ENCODE data around the gene CNOT3. TPM values are rescaled to one million over a fixed set of nuclear protein-coding genes. Genes with fewer than 3 reads are reported as not detected.
"Not testable (repeated sequence)": the region's sequence is repeated elsewhere in the genome, so short reads cannot be mapped to it uniquely, and the experiment has no call there.

CNOT3 gene
- total RNA-seq, 1 donor from 2014 or later, result 67.5 TPM

DNA sequence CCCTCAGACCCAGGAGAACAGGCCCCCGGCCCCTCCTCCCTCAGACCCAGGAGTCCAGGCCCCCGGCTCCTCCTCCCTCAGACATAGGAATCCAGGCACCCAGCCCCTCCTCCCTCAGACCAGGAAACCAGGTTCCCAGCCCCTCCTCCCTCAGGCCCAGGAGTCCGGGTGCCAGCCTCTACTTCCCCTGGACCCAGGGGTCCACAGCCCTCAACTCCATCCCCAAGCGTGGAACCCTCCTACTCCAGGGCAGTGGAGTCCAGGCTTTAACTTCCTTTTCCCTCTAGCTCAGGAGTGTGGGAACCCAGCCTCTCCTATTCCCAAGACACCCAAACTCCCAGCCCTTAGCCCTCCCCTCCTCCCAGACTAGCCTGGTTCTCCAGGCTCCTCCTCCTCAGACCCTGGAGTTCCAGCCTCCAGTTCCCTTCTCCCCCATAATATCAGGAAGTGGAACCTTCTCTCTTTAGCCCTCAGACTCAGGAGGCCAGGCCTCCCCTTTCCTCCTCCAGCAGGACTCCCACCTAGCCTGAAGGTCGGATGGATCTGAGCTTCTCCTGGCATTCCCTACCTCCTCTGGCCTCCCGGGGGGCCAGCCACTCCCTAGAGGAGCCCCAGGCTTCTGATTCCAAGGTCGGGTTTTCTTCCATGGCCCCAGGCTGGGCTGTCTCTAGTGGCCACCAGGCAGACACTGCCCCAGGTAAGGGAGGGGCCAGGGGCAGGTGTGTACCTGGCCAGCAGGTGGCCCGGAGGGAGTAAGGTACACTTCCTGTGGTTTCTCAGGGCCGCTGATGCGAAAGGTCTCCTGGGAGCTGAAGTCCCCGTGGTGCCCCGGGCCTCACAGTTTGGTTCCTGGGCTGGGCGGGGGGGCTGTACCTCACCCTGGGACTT lies 35.2 kb downstream of the CNOT3 start, which contains the start of gene TMC4:
TMC4 (minus strand) TSS at position 690 of the 888 bp plus-strand sequence; CDS start at position 647, 43 bp downstream.
- no peak for DNase-seq (ENCODE audit: low spot score)
- Mint-ChIP-seq H3K27me3 (ENCODE audit: low read depth) (no peaks in the 10 kb centered on the region), H3K4me3 (ENCODE audit: low read depth) (no peak within 1 kb of the TSS), H3K4me1 (ENCODE audit: low read depth) (no peaks in the 10 kb centered on the region), H3K27ac (no peak within 1 kb of the TSS), H3K9me3 (no peaks in the 10 kb centered on the region), H3K36me3 (ENCODE audit: low read depth) (peaks cover 5% of the 10 kb centered on the region)
- intact Hi-C loops (cut with micrococcal nuclease), result no loop called here

DNA sequence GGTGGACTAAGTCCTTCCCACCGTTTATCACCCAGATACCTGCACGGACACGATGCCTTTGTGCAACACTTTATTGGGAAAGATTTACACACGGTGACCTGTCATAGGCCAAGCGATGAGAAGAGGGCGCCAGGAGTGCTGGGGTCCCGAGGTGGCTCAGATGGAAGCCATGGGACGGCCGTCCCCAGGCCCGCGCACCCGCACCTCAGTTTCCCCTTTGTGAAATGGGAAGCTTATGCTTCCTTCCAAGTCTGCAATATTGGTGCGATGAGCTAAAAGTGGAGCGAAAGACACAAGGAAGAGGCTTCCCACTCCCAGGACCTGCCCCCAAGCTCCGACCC lies 35.8 kb downstream of the CNOT3 start:
- DNase-seq (ENCODE audit: low spot score), result no peak
- Mint-ChIP-seq H3K4me3 (ENCODE audit: low read depth) (no peak overlapping the region), H3K4me1 (ENCODE audit: low read depth) (no peaks in the 10 kb centered on the region), H3K27ac (no peak overlapping the region), H3K9me3 (no peaks in the 10 kb centered on the region), H3K27me3 (ENCODE audit: low read depth) (no peaks in the 10 kb centered on the region), H3K36me3 (ENCODE audit: low read depth) (peaks cover 9% of the 10 kb centered on the region)
- intact Hi-C loops (cut with micrococcal nuclease), result no loop called here

GRCh38 chr19:54173951-54174834 lies 36.6 kb downstream of the CNOT3 start:
- intact Hi-C loops (cut with micrococcal nuclease), result no loop called here
- DNase-seq (ENCODE audit: low spot score), result no peak
- Mint-ChIP-seq H3K4me3 (ENCODE audit: low read depth) (no peak overlapping the region), H3K4me1 (ENCODE audit: low read depth) (no peaks in the 10 kb centered on the region), H3K27ac (no peak overlapping the region), H3K27me3 (ENCODE audit: low read depth) (no peaks in the 10 kb centered on the region), H3K36me3 (ENCODE audit: low read depth) (peaks cover 18% of the 10 kb centered on the region), H3K9me3 (no peaks in the 10 kb centered on the region)

GRCh38 chr19:54178581-54179261 lies 41.2 kb downstream of the CNOT3 start:
- no peak for DNase-seq (ENCODE audit: low spot score)
- Mint-ChIP-seq H3K4me3 (ENCODE audit: low read depth) (no peak overlapping the region), H3K36me3 (ENCODE audit: low read depth) (peaks cover 44% of the 10 kb centered on the region), H3K27me3 (ENCODE audit: low read depth) (no peaks in the 10 kb centered on the region), H3K4me1 (ENCODE audit: low read depth) (peaks cover under 1% of the 10 kb centered on the region), H3K9me3 (no peaks in the 10 kb centered on the region), H3K27ac (no peak overlapping the region)
- intact Hi-C loops (cut with micrococcal nuclease), result no loop called here

DNA sequence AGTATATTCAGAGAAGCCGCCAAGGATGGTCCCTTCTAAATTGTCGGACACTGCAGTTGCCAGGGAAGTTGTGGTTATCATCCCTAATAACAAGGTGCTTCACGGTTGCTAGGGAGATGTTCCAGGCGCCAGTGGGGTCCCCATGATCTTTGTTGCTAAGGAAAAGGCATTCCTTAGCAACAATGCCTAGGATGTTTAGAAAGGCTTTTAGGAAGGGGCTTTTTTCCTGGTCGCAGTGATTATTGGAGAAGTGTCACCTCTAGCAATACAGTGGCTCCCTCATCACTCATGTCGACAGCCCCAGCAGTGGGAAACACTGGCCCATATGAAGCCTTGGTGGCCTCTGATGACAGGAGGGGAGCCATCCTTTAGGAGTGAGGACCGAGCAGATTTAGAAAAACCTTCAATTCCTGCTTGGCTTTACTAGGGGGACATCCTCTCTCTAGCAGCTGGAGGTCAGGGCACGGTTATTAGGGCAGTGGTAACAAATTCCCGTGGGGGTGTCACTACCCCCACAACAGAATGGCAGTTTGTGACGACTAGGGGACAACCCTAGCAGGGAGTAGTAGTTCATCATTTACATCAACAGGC lies 41.8 kb downstream of the CNOT3 start:
- Mint-ChIP-seq H3K9me3 (no peaks in the 10 kb centered on the region), H3K36me3 (ENCODE audit: low read depth) (peaks cover 51% of the 10 kb centered on the region), H3K27me3 (ENCODE audit: low read depth) (no peaks in the 10 kb centered on the region), H3K4me3 (ENCODE audit: low read depth) (no peak overlapping the region), H3K27ac (no peak overlapping the region), H3K4me1 (ENCODE audit: low read depth) (peaks cover 4% of the 10 kb centered on the region)
- DNase-seq (ENCODE audit: low spot score), result no peak
- intact Hi-C loops (cut with micrococcal nuclease), result no loop called here

DNA sequence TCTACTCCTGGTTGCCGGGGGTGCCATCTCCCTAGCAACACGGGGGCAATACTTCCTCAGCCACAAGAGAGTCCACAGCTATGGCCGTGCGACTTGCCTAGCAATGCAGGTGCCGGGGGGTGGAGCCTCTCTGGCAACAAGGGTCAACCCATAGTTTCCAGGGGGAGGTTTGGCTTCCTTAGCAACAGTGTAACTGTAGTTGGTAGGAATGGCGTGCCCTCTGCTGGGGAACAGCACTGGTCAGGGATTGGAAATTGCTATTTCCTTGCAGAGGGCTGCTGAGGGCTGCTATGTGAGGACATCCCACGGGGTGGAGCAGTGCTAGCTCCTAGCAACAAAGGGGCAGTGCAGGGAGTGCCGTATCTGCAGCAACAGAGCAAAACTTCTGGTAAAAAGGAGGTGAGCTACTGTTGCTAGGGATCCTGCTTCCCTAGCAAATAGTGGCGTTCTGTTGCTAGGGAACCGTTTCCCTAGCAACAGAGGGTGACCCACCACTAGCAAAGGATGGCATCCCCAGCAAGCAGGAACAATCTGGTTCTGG lies 42.4 kb downstream of the CNOT3 start:
- H3K9me3 Mint-ChIP-seq, result no peaks in the 10 kb centered on the region
- H3K27ac Mint-ChIP-seq, result no peak overlapping the region
- DNase-seq (ENCODE audit: low spot score), result no peak
- peaks cover 4% of the 10 kb centered on the region for H3K4me1 Mint-ChIP-seq (ENCODE audit: low read depth)
- peaks cover 51% of the 10 kb centered on the region for H3K36me3 Mint-ChIP-seq (ENCODE audit: low read depth)
- intact Hi-C loops (cut with micrococcal nuclease), result no loop called here
- H3K27me3 Mint-ChIP-seq (ENCODE audit: low read depth), result no peaks in the 10 kb centered on the region
- no peak overlapping the region for H3K4me3 Mint-ChIP-seq (ENCODE audit: low read depth)

DNA sequence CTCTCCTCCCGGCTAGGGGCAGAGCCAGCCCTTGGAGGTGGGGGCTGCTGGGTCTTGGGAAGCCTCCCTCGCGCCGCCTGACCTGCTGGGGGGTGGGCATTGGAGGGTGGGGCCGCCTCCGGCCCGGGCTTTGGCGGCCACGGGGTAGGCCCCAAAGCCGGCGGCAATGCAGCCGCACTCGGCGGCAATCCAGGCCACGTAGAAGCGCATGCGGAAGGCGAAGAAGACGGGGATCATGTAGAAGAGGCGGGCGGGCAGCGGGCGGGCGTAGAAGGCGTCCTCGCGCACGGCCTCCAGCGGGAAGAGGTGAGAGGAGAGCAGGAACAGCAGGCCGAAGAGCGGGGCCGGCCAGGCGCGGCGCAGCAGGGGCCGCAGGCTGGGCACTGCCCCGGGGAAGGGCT lies 43.1 kb downstream of the CNOT3 start:
- no peak for DNase-seq (ENCODE audit: low spot score)
- Mint-ChIP-seq H3K27me3 (ENCODE audit: low read depth) (no peaks in the 10 kb centered on the region), H3K4me3 (ENCODE audit: low read depth) (no peak overlapping the region), H3K27ac (no peak overlapping the region), H3K36me3 (ENCODE audit: low read depth) (peaks cover 57% of the 10 kb centered on the region), H3K9me3 (no peaks in the 10 kb centered on the region), H3K4me1 (ENCODE audit: low read depth) (peaks cover 7% of the 10 kb centered on the region)
- intact Hi-C loops (cut with micrococcal nuclease), result no loop called here

DNA sequence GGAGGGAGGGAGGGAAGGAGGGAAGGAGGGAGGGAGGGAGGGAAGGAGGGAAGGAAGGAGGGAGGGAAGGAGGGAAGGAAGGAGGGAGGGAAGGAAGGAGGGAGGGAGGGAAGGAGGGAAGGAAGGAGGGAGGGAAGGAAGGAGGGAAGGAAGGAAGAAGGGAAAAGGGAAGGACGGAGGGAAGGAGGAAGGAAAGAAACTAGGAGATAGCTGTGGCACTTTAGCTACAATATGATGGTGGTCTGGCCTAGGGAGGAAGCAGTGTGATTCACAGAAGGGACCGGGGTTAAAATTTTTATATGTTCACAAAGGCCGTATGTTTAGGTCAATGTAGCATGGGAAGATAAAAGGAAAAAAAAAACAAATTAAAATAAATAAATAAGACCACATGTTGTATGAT lies 44.3 kb downstream of the CNOT3 start:
- peaks cover 62% of the 10 kb centered on the region for H3K36me3 Mint-ChIP-seq (ENCODE audit: low read depth)
- DNase-seq (ENCODE audit: low spot score); H3K27ac Mint-ChIP-seq; intact Hi-C loops (cut with micrococcal nuclease); H3K4me3 Mint-ChIP-seq (ENCODE audit: low read depth); H3K4me1 Mint-ChIP-seq (ENCODE audit: low read depth); H3K9me3 Mint-ChIP-seq; H3K27me3 Mint-ChIP-seq (ENCODE audit: low read depth): not testable (repeated sequence)

DNA sequence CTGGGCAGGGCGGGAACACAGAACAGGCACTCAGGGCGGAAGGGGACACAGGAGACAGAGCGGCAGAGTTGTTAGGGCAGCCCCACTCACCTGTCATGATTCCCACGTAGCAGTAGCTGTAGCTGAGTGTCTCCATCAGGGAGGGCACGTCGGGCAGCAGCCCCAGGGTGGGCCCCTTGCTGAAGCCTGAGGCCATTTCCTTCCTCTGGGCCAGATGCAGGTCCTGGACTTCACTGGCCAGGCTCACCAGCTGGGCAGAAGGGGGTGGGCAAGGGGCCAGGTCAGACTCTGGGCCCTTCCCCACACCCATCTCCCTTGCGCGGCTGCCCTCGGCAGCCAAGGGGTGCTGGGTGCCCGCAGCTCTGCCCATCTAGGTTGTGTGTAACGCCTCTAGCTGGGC lies 45.9 kb downstream of the CNOT3 start:
- intact Hi-C loops (cut with micrococcal nuclease), result no loop called here
- Mint-ChIP-seq H3K27ac (no peak overlapping the region), H3K4me3 (ENCODE audit: low read depth) (no peak overlapping the region), H3K36me3 (ENCODE audit: low read depth) (peaks cover 70% of the 10 kb centered on the region), H3K4me1 (ENCODE audit: low read depth) (peaks cover 16% of the 10 kb centered on the region), H3K9me3 (no peaks in the 10 kb centered on the region), H3K27me3 (ENCODE audit: low read depth) (no peaks in the 10 kb centered on the region)
- DNase-seq (ENCODE audit: low spot score), result no peak

- Mint-ChIP-seq H3K4me3 (ENCODE audit: low read depth) (no peak overlapping the region), H3K27me3 (ENCODE audit: low read depth) (no peaks in the 10 kb centered on the region), H3K36me3 (ENCODE audit: low read depth) (peaks cover 47% of the 10 kb centered on the region)
Measured at GRCh38 chr19:54186351-54186750, 48.8 kb downstream of the CNOT3 start.

DNA sequence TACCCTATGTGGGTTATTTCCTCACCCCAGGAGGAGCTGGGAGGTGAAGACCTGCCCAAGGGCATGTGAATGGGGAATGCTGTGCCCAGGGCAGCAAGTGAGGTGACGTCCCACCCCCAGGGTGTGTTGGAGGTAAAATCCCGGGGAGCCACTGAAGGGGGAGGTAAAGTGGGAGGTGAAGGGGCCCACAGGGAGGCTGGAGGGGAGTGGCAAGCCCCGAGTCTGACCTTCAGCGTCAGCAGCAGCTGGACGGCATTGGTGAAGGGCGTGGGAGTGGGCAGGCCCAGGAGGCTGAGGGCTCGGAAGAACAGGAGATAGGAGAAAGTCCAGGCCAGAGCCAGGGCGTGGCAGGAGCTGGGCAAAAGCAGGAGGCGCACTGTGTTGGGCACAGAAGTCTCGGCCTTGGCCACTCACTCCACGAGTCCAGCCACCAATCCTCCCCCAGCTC lies 49.4 kb downstream of the CNOT3 start:
- H3K4me1 Mint-ChIP-seq (ENCODE audit: low read depth), result peaks cover 21% of the 10 kb centered on the region

More at GRCh38 chr19:54186351-54186750, 48.8 kb downstream of the CNOT3 start:
- H3K4me1 Mint-ChIP-seq (ENCODE audit: low read depth), result peaks cover 16% of the 10 kb centered on the region
- peak overlapping the region; percentile 96 for H3K27ac Mint-ChIP-seq
- no peak for DNase-seq (ENCODE audit: low spot score)
- intact Hi-C loops (cut with micrococcal nuclease), result no loop called here
- no peaks in the 10 kb centered on the region for H3K9me3 Mint-ChIP-seq

More for the DNA sequence above, 49.4 kb downstream of the CNOT3 start:
- Mint-ChIP-seq H3K27me3 (ENCODE audit: low read depth) (no peaks in the 10 kb centered on the region), H3K36me3 (ENCODE audit: low read depth) (peaks cover 46% of the 10 kb centered on the region), H3K27ac (peak overlapping the region; percentile 96), H3K9me3 (no peaks in the 10 kb centered on the region), H3K4me3 (ENCODE audit: low read depth) (peak overlapping the region; percentile 89)
- DNase-seq (ENCODE audit: low spot score), result no peak
- intact Hi-C loops (cut with micrococcal nuclease), result no loop called here
